Neutrophil (primary cell): ENCODE measurements around the gene FGD3.
"Not testable (repeated sequence)": the region's sequence is repeated elsewhere in the genome, so short reads cannot be mapped to it uniquely, and the experiment has no call there.

Source experiments
- H3K27ac ChIP-seq: fragments of 200-600 bp; sonication (generic); 2 replicates; pipeline ENCODE4 v1.5.1; 2016; ENCODE audit warnings: mild to moderate bottlenecking, moderate library complexity
- H3K27me3 ChIP-seq: fragments of 200-600 bp; sonication (generic); 2 replicates; pipeline ENCODE4 v1.6.0; 2016; ENCODE audit warnings: mild to moderate bottlenecking
- H3K36me3 ChIP-seq: fragments of 200-600 bp; sonication (generic); 2 replicates; pipeline ENCODE4 v1.5.1; 2017
- H3K4me1 ChIP-seq, 2 experiments: fragments of 200-600 bp in 1 of 2; sonication (generic) in 1 of 2; 1 replicate in 1 of 2; 2 replicates in 1 of 2; pipeline versions ENCODE4 v1.5.1 to v1.6.1; 2013 to 2016; ENCODE audit warnings: low read depth in 1 of 2, low read length in 1 of 2, mild to moderate bottlenecking in 1 of 2, moderate library complexity in 1 of 2; ENCODE audit not compliant: control insufficient read depth in 1 of 2, insufficient read depth in 1 of 2
- H3K4me3 ChIP-seq, 2 experiments: fragments of 200-600 bp in 1 of 2; sonication (generic) in 1 of 2; 1 replicate in 1 of 2; 2 replicates in 1 of 2; pipeline ENCODE4 v1.5.1; 2013 to 2016; ENCODE audit warnings: low read depth in 1 of 2, low read length in 1 of 2, mild to moderate bottlenecking in 1 of 2, moderate library complexity in 1 of 2
- H3K9me3 ChIP-seq: fragments of 200-600 bp; sonication (generic); 2 replicates; pipeline ENCODE4 v1.5.1; 2016
- CTCF ChIP-seq: fragments of 200-600 bp; sonication (generic); IDR thresholded peaks from 2 replicates; pipeline ENCODE4 v1.5.1; 2016; ENCODE audit warnings: antibody characterized with exemption

The FGD3 gene

GRCh38 chr9:92947268-92948037 is at the start of gene FGD3:
Gene FGD3, plus strand, starts transcription at chr9:92947523. Its CDS starts 28,734 bp downstream, at chr9:92976257.
- peak within 1 kb of the TSS; percentile 39 to 43 for H3K4me3 ChIP-seq
- no peaks in the 10 kb centered on the region for H3K9me3 ChIP-seq
- peaks cover 37 to 41% of the 10 kb centered on the region in 2 experiments for H3K4me1 ChIP-seq
- peaks cover 46% of the 10 kb centered on the region for H3K27me3 ChIP-seq
- H3K36me3 ChIP-seq = no peaks in the 10 kb centered on the region
- H3K27ac ChIP-seq = no peak within 1 kb of the TSS
- no peak for TF ChIP-seq CTCF

- not testable (repeated sequence) for H3K27ac ChIP-seq, H3K4me3 ChIP-seq, H3K36me3 ChIP-seq, H3K9me3 ChIP-seq, H3K4me1 ChIP-seq
- H3K27me3 ChIP-seq = peaks cover 33% of the 10 kb centered on the region
Observed at GRCh38 chr9:92905137-92905536, 42.2 kb upstream of the FGD3 start.

GRCh38 chr9:92911511-92912475 is 35.5 kb upstream of the FGD3 start:
- no peaks in the 10 kb centered on the region for H3K4me1 ChIP-seq
- H3K9me3 ChIP-seq = no peaks in the 10 kb centered on the region
- peaks cover 65% of the 10 kb centered on the region for H3K27me3 ChIP-seq
- H3K4me3 ChIP-seq = no peak overlapping the region
- no peaks in the 10 kb centered on the region for H3K36me3 ChIP-seq
- no peak overlapping the region for H3K27ac ChIP-seq
- no peak for TF ChIP-seq CTCF

GRCh38 chr9:92917176-92917800 is 30.0 kb upstream of the FGD3 start:
- no peak overlapping the region for H3K4me3 ChIP-seq
- H3K9me3 ChIP-seq = no peaks in the 10 kb centered on the region
- no peak for TF ChIP-seq CTCF
- H3K27ac ChIP-seq = no peak overlapping the region
- H3K4me1 ChIP-seq = peaks cover 8 to 9% of the 10 kb centered on the region in 2 experiments
- no peaks in the 10 kb centered on the region for H3K36me3 ChIP-seq
- peaks cover 17% of the 10 kb centered on the region for H3K27me3 ChIP-seq

GRCh38 chr9:92920437-92920836 is 26.9 kb upstream of the FGD3 start:
- Histone ChIP-seq H3K36me3 (no peaks in the 10 kb centered on the region), H3K4me1 (peaks cover 8 to 9% of the 10 kb centered on the region in 2 experiments), H3K27ac (no peak overlapping the region), H3K27me3 (peaks cover 13% of the 10 kb centered on the region), H3K9me3 (no peaks in the 10 kb centered on the region), H3K4me3 (no peak overlapping the region)
- no peak for TF ChIP-seq CTCF
